Left lobe of liver (tissue), 2 donors: ENCODE data around the gene OSBPL10. TPM values are rescaled to one million over a fixed set of nuclear protein-coding genes. Genes with fewer than 3 reads are reported as not detected.
"Not testable (repeated sequence)": the region's sequence is repeated elsewhere in the genome, so short reads cannot be mapped to it uniquely, and the experiment has no call there.

Experiments used
- ATAC-seq: fragments of 200-7000 bp; cut with Tn5 transposase; one replicate; pipeline ENCODE4 v1.9.1; 2020; ENCODE audit warnings: mild to moderate bottlenecking, moderate library complexity
- DNase-seq: peaks from one replicate; pipeline ENCODE4 v3.0.0-alpha.2; 2020; ENCODE audit warnings: low spot score
- total RNA-seq: library from RNA; stranded (reverse); gene quantifications from one replicate; pipeline ENCODE4 v1.2.1, GENCODE V29; 2021
- donor health status: DM: no; HTN: no; CAD: no; lungs with moderate emphysema.
- donor health status: DM: no; HTN: yes; CAD: no.

The OSBPL10 gene
- total RNA-seq, 1 donor from 2014 or later: 3.2 TPM

- no peak for ATAC-seq
Observed at GRCh38 chr3:31862666-31863279, 118.3 kb downstream of the OSBPL10 start.

GRCh38 chr3:31861826-31862225, 119.2 kb downstream of the OSBPL10 start:
- ATAC-seq (no peak), DNase-seq (no peak)

More at GRCh38 chr3:31862666-31863279, 118.3 kb downstream of the OSBPL10 start:
- no peak for DNase-seq

GRCh38 chr3:31860642-31861041, 120.4 kb downstream of the OSBPL10 start:
- not testable (repeated sequence) for DNase-seq, ATAC-seq

- DNase-seq (no peak), ATAC-seq (no peak)
Observed at GRCh38 chr3:31859245-31859644, 121.8 kb downstream of the OSBPL10 start.

GRCh38 chr3:31858439-31858838, 122.6 kb downstream of the OSBPL10 start:
- DNase-seq (no peak), ATAC-seq (no peak)

- DNase-seq (no peak), ATAC-seq (no peak)
Observed at GRCh38 chr3:31853580-31853979, 127.5 kb downstream of the OSBPL10 start.

- no peak for ATAC-seq
- DNase-seq: no peak
Observed at GRCh38 chr3:31851278-31851677, 129.8 kb downstream of the OSBPL10 start.

- no peak for DNase-seq
- no peak for ATAC-seq
Observed at GRCh38 chr3:31848911-31849310, 132.2 kb downstream of the OSBPL10 start.

GRCh38 chr3:31848163-31848818, 132.8 kb downstream of the OSBPL10 start:
- ATAC-seq: no peak

GRCh38 chr3:31847760-31848159, 133.3 kb downstream of the OSBPL10 start:
- ATAC-seq: no peak
- no peak for DNase-seq

More at GRCh38 chr3:31848163-31848818, 132.8 kb downstream of the OSBPL10 start:
- DNase-seq: no peak

GRCh38 chr3:31841515-31841914, 139.5 kb downstream of the OSBPL10 start:
- ATAC-seq: no peak

GRCh38 chr3:31840252-31840651, 140.8 kb downstream of the OSBPL10 start:
- no peak for DNase-seq
- no peak for ATAC-seq

More at GRCh38 chr3:31841515-31841914, 139.5 kb downstream of the OSBPL10 start:
- DNase-seq: no peak

- no peak for DNase-seq
- ATAC-seq: no peak
Observed at GRCh38 chr3:31839144-31839917, 141.7 kb downstream of the OSBPL10 start.

GRCh38 chr3:31836131-31837075, 144.7 kb downstream of the OSBPL10 start:
- DNase-seq (no peak), ATAC-seq (no peak)

- DNase-seq (no peak), ATAC-seq (no peak)
Observed at GRCh38 chr3:31833391-31834190, 147.5 kb downstream of the OSBPL10 start.

- DNase-seq (no peak), ATAC-seq (no peak)
Observed at GRCh38 chr3:31832551-31832950, 148.5 kb downstream of the OSBPL10 start.

GRCh38 chr3:31831591-31831990, 149.5 kb downstream of the OSBPL10 start:
- ATAC-seq: no peak
- no peak for DNase-seq

- ATAC-seq (no peak), DNase-seq (no peak)
Observed at GRCh38 chr3:31829826-31830426, 151.1 kb downstream of the OSBPL10 start.

GRCh38 chr3:31829010-31829409, 152.1 kb downstream of the OSBPL10 start:
- ATAC-seq (no peak), DNase-seq (no peak)
